GM21423 (cell line): Measurements from ENCODE around the gene EGFLAM.

Experiments
- ATAC-seq: cut with Tn5 transposase; IDR thresholded peaks from one replicate; pipeline ENCODE4 v1.9.1; 2021; ENCODE audit warnings: mild to moderate bottlenecking, moderate library complexity; ENCODE audit not compliant: unreplicated experiment

Gene EGFLAM

DNA sequence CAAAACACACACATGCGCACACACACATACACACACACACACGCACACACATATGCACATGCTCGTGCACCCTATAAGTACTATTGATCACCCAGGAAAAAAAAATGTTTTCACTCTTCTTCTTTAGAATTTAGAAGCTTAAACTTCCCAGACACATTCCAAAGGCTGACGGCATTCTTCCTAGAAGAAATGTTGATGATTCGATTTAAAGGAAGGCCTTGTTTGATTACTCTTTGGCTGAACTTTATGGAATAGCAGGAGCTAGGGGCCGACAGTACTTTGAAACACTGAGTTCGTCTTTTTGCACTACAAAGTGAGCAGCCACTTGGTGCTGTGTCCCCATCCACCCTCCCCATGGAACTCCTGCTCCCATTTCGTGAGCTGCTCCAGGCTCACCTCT, 113.2 kb downstream of the EGFLAM start:
- ATAC-seq: no peak

DNA sequence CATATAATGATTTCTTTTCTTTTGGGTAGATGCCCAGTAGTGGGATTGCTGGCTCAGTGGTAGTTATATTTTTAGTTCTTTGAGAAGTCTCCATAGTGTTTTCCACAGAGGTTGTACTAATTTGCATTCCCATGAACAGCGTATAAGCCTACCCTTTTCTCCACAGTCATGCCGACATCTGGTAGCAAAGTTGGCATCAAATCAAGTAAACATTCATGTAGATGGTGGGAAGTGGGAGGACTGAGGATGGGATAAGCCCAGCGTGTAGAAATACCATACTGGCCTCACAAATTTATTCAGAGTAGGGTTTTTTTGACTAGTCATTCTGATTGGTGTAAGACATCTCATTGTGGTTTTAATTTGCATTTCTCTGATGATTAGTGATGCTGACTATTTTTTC, 115.4 kb downstream of the EGFLAM start:
- ATAC-seq: no peak

DNA sequence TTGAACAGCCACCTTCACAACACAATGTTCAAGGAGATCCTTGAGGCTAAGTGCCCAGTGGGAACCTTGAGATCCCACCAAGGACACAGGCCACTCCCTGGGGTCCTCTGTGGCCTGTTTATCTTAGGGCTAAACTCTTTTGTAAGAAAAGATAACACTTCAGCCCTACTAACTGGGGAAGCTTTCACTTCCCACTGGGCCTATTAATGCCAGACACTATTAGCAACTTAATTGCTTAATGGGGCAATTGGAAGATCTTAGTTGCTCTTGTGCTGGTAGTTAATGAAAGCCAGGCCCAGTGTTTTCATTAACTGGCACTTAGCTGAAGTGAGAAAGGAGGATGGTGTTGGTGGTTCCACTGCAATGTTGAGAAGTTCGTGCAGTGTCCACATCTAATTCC, 117.1 kb downstream of the EGFLAM start:
- no peak for ATAC-seq

DNA sequence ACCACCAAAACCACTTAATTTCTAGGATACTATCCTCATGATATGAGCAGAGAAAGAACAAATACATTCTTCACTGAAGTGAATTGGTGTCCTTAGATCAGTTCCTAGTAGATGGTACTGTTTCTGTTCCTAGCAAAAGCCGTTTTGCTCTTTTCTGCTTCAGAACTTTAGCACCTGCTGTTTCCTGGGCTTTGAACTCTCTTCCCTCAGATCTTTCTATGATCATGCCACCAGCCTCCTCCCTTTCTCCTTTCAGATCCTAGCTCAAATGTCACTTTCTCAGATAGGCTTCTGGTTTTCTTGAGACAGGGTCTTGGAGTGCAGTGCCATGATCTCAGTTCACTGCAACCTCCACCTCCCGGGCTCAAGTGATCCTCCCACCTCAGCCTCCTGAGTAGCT, 118.0 kb downstream of the EGFLAM start:
- ATAC-seq: no peak

DNA sequence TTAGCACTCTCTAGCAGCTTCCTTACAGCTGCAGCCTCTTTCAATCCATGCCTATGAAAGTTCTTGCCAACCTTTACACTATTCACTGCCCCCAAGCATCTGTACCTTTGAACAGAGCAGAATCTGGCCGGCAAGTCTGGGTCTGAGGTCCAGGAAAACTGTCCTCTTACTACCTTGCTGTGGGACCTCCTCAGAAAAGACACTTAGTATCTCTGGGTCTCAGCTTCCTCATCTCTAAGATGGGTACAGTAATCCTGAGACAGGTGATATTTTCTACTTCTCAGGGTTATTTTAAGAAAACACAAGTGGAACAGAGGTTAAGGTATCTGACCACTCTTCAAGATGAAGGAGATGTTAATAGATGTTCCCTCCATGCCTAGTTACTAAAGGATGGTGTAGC, 120.2 kb downstream of the EGFLAM start:
- no peak for ATAC-seq

DNA sequence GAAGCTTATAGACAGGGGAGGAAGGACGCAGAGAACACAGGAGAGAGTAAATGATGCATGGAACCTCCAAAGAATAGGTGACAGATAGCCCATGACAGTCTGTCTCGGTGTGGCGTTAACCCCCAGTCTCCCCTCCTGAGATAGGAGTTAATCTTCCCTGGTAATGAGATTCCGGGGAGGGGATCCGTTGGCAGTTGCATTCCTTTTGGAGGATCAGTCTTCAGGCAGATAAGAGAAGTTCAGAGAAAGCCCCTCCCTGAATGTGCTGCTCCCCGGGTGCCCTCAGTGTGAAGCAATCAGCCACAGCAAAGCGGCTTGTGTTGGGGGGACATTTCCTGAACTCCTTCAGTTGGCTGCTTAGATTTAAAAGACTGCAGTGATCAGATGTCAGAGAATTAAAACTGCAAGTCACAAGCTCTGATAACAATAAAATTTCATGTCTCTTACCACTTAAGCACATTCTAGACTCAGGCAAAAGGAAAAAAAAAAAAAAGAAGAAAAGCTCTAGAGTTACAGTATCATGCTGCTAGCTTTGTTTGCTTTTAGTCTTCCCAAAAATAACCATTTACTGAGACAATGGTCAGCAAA, 121.1 kb downstream of the EGFLAM start:
- no peak for ATAC-seq

DNA sequence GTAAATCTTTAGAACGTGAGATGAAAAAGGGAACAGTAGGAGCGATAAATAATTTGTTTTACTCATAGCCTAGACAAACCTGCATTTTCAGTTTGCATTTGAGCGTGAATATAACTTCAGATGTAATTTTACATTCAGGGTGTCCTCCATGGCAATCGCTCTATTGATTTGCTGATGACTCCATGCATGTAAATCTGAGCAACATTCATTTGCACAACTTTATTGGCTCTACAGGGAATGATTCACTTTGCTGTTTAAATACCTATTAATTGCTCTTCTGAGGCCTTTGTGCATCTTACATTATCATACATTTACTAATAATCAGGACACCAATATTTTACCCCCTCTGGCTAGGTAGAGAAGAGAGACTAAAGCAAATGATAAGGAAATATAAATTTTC, 122.2 kb downstream of the EGFLAM start:
- no peak for ATAC-seq

DNA sequence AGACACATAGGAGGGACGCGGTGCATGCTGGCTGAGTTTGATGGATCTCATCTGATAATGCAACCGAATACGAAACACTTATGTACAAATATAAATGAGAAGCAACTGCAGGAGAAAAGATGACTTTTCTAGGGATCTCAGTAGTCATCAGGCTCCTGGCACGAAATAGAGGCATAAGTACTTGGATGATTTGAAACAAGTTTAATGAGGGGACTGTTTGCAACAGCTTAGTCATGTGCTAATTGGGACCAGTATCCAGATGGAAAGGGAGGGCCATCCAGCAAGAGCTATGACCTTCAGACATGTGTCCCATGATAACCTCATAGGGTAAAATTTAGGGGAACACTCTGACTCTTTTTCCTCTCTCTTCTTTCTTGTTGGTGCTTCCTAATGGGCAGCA, 123.0 kb downstream of the EGFLAM start:
- ATAC-seq: no peak

DNA sequence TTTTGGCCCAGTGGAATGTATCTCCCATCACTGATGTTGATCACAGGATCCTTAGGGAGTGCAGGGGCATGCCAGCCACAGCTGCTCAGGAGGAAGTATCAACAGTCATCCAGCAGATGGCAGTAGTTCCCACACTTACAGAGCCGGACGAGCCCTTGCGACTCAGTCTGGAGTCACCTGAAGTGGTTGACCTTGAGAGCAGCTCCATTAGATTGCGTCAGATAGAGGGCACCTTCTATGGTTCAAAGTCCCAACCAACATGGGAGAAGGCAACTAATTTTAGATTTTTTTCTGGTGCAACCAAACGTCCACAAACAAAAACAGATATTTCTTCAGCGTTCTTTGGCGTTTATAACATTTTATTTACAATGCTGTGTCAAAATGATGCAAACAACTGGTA, 124.5 kb downstream of the EGFLAM start:
- peak; percentile 92 for ATAC-seq

DNA sequence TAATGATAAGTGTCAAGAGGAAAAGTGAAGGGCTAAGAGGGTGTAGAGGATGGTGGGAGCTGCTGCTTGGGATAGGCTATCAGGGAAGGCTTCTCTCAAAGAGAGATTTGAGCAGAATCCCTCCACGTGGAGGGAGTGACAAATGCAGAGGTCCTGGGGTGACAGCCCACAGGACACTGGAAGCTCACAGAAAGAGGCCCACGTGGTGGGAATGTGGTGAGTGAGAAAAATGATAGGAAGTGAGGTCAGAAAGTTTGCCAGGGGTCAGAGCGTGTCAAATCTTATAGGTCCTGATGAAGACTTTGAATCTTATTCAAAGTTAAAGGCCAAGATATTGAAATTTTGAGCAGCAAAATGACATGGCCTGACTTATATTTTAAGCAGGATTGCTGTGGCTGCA, 125.3 kb downstream of the EGFLAM start:
- ATAC-seq: no peak

- no peak for ATAC-seq
Observed at GRCh38 chr5:38384396-38384795, 126.0 kb downstream of the EGFLAM start.

DNA sequence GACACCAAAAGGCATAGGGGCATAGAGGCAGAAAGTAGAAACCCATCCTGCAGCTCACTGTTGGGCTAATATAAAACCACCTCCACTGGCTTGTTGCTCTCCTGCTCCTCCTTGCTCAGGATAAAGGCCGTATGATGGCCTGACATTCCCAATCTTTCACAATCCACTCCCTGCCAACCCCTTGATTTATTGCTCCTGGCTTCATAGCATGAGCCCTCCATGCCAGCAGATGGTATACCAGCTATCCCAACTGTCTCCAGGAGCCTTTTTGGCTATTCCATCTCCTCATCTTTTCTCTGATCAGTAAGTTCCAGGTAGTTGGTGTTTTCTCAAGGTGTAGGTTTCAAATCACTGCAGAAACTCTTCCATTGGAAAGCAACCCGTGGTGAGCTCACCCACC, 128.8 kb downstream of the EGFLAM start:
- ATAC-seq: no peak

DNA sequence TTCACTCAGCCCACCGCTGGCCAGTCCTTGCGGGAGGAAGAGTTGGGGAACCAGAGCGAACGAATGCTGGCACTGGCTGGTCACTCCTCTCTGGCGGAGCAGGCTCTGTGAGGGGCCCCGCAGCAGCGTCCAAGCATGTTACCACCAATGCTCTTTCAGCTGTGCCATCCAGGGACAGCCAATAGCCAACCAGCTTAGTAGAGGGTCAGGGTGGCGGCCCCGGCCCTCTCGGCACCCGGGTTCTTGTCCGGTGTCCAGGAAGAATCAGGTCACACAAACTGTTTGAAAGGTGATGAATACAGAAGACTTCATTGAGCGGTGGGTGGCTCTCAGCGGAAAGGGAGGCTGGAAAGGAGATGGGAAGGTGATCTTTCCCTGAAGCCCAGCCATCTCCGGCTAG, 135.3 kb downstream of the EGFLAM start:
- ATAC-seq: no peak

GRCh38 chr5:38396766-38397165, 138.4 kb downstream of the EGFLAM start:
- no peak for ATAC-seq

GRCh38 chr5:38400365-38400764, 142.0 kb downstream of the EGFLAM start:
- no peak for ATAC-seq

- no peak for ATAC-seq
Observed at GRCh38 chr5:38401145-38401544, 142.8 kb downstream of the EGFLAM start.

DNA sequence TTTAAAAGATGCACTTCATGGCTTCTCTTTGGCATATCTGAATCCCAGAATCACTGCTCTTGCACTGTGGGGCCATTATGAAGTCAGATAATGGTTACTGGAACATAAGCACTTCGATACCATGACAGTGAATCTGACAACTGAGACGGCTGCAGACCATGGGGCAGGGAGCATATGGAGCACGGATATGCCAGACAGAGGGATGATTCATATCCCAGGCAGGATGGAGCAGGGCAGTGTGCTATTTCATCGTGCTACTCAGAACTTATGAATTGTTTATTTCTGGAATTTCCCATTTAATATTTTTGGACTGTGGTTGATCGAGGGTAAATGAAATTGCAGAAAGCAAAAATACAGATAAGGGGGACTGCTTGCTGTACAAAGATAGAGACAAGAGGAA, 145.0 kb downstream of the EGFLAM start:
- no peak for ATAC-seq

DNA sequence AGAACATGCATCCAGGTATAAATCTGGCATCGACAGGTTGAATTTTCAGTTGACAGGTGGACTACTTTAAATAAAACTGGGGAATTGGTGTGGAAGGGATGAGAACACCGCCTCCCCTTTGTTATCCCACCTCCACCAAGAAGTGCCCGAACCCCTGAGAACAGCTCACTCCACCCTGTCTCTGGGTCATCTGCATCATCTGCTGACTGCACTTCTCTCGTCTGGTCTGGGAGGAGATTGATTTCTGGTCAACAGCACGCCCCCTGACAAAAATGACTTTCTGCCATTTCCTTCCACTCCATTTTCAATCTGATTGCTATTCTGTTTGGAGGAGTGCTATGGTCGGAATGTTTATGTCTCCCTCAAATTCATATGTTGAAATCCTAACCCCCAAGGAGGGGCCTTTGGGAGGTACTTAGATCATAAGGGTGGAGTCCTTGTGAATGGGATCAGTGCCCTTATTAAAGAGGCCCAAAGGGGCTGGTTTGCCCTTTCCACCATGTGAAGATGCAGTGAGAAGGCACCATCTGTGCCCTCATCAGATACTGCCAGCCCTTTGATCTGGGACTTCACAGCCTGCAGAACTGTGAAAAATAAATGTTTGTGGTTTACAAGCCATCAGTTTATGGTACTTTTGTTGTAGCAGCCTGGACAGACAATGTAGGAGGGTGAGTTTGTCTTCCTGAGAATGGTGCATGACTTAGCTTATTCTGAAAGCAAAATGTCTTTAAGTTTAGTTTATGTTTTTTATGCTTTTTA, 145.7 kb downstream of the EGFLAM start:
- ATAC-seq: no peak

GRCh38 chr5:38404667-38405276, 146.4 kb downstream of the EGFLAM start:
- no peak for ATAC-seq

GRCh38 chr5:38408446-38409198, 150.3 kb downstream of the EGFLAM start:
- ATAC-seq: no peak

DNA sequence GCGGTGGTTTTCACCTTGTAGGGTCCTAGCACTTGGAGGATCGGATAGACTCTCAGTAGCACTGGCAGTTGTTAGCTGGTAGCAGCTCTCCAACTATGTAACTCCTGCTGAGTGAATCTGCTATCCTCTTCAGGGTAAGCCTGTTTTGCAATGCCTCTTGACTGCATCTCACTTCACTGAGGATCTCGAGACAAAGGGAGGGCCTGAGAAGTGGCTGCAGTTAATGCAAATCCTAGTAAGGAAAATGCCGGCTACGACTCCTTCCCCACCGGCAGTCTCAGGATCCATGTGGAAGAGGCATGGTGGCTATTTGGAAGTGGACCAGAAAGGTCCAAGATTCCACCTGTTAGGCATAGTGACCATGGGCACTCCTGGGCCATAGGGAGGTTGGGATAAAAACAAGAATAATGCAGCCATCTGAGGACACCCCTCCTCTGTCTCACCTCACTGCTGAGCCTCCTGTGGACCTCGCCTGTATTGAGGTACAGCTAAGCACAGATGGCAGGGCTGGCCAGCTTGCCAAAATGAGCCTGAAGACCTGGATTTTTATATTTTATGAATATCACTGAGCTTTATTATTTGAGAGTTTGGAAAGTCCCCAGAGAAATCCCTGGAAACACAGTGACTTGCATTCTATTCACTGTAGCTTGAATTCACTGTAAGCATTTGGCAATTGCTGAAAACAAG, 152.1 kb downstream of the EGFLAM start:
- no peak for ATAC-seq
